ENCODE results near the gene LRRC42. TPM values are rescaled to one million over a fixed set of nuclear protein-coding genes. Genes with fewer than 3 reads are reported as not detected.

LRRC42 gene
- total and polyA plus RNA-seq, 4 donors, result 9.8 to 14.8 (median 10.9) TPM

DNA sequence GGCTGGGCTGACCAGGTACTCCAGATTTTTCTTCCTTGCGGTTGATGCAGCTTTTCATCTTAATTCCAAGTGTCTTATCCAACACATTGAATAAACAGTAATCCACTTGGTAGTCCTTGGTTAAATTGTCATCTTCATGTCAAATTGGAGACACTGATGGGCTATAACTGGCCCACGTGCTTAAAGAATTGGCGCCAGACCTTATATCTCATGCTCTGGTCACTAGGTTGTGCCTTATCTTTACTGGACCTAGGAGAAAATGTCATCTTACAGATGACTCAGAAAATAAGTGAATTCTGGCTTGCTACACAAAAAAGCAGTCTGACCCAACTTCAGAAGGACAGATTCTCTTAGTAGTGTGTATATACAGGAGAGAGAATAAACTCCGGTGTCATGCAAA, 16.2 kb downstream of the LRRC42 start:
- Histone ChIP-seq H3K27me3 (ENCODE audit: control insufficient read depth in 4 of 4, insufficient read depth in 4 of 4, low read length in 3 of 4) (no peaks in the 10 kb centered on the region), H3K9me3 (ENCODE audit: control insufficient read depth in 4 of 4, low read length in 3 of 4) (no peaks in the 10 kb centered on the region), H3K4me1 (ENCODE audit: control insufficient read depth in 4 of 4, insufficient read depth in 4 of 4, low read length in 3 of 4) (peaks cover 2 to 31% (median 19%) of the 10 kb centered on the region in 4 donors), H3K27ac (ENCODE audit: low read depth in 1 of 2, low read length in 2 of 2) (no peak overlapping the region), H3K36me3 (ENCODE audit: control insufficient read depth in 4 of 4, insufficient read depth in 3 of 4, low read depth in 1 of 4, low read length in 3 of 4) (peaks cover 12 to 24% (median 19%) of the 10 kb centered on the region in 4 donors), H3K4me3 (ENCODE audit: low read depth in 1 of 3, low read length in 3 of 3) (no peak overlapping the region), H3K9ac (ENCODE audit: low read depth in 1 of 2, low read length in 2 of 2) (no peak overlapping the region)
- TF ChIP-seq TAF1 (conservative IDR thresholded peaks at IDR 0.05) (no peak), MAX (IDR thresholded peaks at IDR 0.05) (no peak), EGR1 (IDR thresholded peaks at IDR 0.05; ENCODE audit: low read depth in 2 of 2) (no peak), GABPA (IDR thresholded peaks at IDR 0.05 in 1 of 2, conservative IDR thresholded peaks at IDR 0.05 in 1 of 2) (no peak), JUND (IDR thresholded peaks at IDR 0.05) (no peak), RXRA (IDR thresholded peaks at IDR 0.05) (no peak), ZBTB33 (IDR thresholded peaks at IDR 0.05) (no peak), NR2F2 (IDR thresholded peaks at IDR 0.05) (no peak), YY1 (IDR thresholded peaks at IDR 0.05) (no peak), HNF4G (IDR thresholded peaks at IDR 0.05) (no peak), ATF3 (IDR thresholded peaks at IDR 0.05) (no peak), FOXA2 (IDR thresholded peaks at IDR 0.05) (no peak), FOXA1 (IDR thresholded peaks at IDR 0.05) (no peak), HNF4A (conservative IDR thresholded peaks at IDR 0.05) (no peak), RAD21 (IDR thresholded peaks at IDR 0.05) (no peak), SP1 (IDR thresholded peaks at IDR 0.05) (no peak)
- TF ChIP-seq, protein P1, sequence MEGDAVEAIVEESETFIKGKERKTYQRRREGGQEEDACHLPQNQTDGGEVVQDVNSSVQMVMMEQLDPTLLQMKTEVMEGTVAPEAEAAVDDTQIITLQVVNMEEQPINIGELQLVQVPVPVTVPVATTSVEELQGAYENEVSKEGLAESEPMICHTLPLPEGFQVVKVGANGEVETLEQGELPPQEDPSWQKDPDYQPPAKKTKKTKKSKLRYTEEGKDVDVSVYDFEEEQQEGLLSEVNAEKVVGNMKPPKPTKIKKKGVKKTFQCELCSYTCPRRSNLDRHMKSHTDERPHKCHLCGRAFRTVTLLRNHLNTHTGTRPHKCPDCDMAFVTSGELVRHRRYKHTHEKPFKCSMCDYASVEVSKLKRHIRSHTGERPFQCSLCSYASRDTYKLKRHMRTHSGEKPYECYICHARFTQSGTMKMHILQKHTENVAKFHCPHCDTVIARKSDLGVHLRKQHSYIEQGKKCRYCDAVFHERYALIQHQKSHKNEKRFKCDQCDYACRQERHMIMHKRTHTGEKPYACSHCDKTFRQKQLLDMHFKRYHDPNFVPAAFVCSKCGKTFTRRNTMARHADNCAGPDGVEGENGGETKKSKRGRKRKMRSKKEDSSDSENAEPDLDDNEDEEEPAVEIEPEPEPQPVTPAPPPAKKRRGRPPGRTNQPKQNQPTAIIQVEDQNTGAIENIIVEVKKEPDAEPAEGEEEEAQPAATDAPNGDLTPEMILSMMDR (IDR thresholded peaks at IDR 0.05; ENCODE audit: low read depth, low read length, missing input control), result no peak
- TF ChIP-seq, protein P2, sequence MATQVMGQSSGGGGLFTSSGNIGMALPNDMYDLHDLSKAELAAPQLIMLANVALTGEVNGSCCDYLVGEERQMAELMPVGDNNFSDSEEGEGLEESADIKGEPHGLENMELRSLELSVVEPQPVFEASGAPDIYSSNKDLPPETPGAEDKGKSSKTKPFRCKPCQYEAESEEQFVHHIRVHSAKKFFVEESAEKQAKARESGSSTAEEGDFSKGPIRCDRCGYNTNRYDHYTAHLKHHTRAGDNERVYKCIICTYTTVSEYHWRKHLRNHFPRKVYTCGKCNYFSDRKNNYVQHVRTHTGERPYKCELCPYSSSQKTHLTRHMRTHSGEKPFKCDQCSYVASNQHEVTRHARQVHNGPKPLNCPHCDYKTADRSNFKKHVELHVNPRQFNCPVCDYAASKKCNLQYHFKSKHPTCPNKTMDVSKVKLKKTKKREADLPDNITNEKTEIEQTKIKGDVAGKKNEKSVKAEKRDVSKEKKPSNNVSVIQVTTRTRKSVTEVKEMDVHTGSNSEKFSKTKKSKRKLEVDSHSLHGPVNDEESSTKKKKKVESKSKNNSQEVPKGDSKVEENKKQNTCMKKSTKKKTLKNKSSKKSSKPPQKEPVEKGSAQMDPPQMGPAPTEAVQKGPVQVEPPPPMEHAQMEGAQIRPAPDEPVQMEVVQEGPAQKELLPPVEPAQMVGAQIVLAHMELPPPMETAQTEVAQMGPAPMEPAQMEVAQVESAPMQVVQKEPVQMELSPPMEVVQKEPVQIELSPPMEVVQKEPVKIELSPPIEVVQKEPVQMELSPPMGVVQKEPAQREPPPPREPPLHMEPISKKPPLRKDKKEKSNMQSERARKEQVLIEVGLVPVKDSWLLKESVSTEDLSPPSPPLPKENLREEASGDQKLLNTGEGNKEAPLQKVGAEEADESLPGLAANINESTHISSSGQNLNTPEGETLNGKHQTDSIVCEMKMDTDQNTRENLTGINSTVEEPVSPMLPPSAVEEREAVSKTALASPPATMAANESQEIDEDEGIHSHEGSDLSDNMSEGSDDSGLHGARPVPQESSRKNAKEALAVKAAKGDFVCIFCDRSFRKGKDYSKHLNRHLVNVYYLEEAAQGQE (IDR thresholded peaks at IDR 0.05), result no peak
- DNase-seq (ENCODE audit: low spot score), result no peak
- WGBS, result 97% methylated on average over 4 of the region's 4 CpGs
